IMR-90 (cell line): ENCODE measurements around the gene USP47. TPM values are rescaled to one million over a fixed set of nuclear protein-coding genes. Genes with fewer than 3 reads are reported as not detected.

Source experiments
- ATAC-seq: fragments of 200-7000 bp; cut with Tn5 transposase; 2 replicates; pipeline ENCODE4 v1.9.1; 2020; ENCODE audit warnings: low read depth, mild to moderate bottlenecking, moderate library complexity
- BruUV-seq: library from RNA; stranded (reverse); fragments of 400-500 nt; replicated peaks from 2 replicates; lab custom pipeline; 2021; lab: Mats Ljungman, UMichigan
- CTCF ChIA-PET: fragments of 300-600 bp; formaldehyde crosslinking; extraction: SDS; loops from one replicate; lab custom pipeline; 2021; ENCODE audit warnings: antibody characterized with exemption; lab: Yijun Ruan, JAX
- POLR2A ChIA-PET: fragments of 300-600 bp; sonication (Branson Sonifier 250); formaldehyde crosslinking; loops from one replicate; lab custom pipeline; 2022; ENCODE audit warnings: antibody characterized with exemption; ENCODE audit not compliant: unreplicated experiment; lab: Charles Lee
- DNase-seq: peaks from one replicate; pipeline ENCODE4 v3.0.0; 2013
- H2AFZ ChIP-seq: replicated peaks from 2 replicates; pipeline ENCODE3; 2013; ENCODE audit warnings: low read length, mild to moderate bottlenecking; ENCODE audit not compliant: poor library complexity
- H2AK5ac ChIP-seq: 2 replicates; pipeline ENCODE4 v1.6.1; 2013; ENCODE audit warnings: low read depth, low read length, inconsistent platforms
- H2AK9ac ChIP-seq: replicated peaks from 2 replicates; pipeline ENCODE3; 2013; ENCODE audit warnings: mild to moderate bottlenecking, low read depth, low read length, moderate library complexity; ENCODE audit not compliant: poor library complexity
- H2BK120ac ChIP-seq: 2 replicates; pipeline ENCODE4 v1.6.1; 2013; ENCODE audit warnings: low read depth, low read length, inconsistent platforms
- H2BK15ac ChIP-seq: 3 replicates; pipeline ENCODE4 v1.6.1; 2013; ENCODE audit warnings: low read depth, low read length, inconsistent platforms
- H2BK20ac ChIP-seq: 2 replicates; pipeline ENCODE4 v1.6.1; 2013; ENCODE audit warnings: low read depth, mild to moderate bottlenecking, inconsistent platforms, low read length, moderate library complexity
- H2BK5ac ChIP-seq: 2 replicates; pipeline ENCODE4 v1.6.1; 2013; ENCODE audit warnings: mild to moderate bottlenecking, low read depth, low read length, inconsistent platforms; ENCODE audit not compliant: poor library complexity, severe bottlenecking
- H3K14ac ChIP-seq: replicated peaks from 2 replicates; pipeline ENCODE4 v1.6.1; 2013; ENCODE audit warnings: low read depth, low read length, inconsistent platforms
- H3K18ac ChIP-seq: 2 replicates; pipeline ENCODE4 v1.6.1; 2013; ENCODE audit warnings: low read depth, low read length, control low read depth
- H3K23ac ChIP-seq: 2 replicates; pipeline ENCODE4 v1.6.1; 2013; ENCODE audit warnings: low read depth, low read length, inconsistent platforms
- H3K27ac ChIP-seq: 2 replicates; pipeline ENCODE4 v1.5.1; 2013; ENCODE audit warnings: mild to moderate bottlenecking, control low read depth, low read length; ENCODE audit not compliant: insufficient read depth
- H3K27me3 ChIP-seq: 2 replicates; pipeline ENCODE4 v1.6.1; 2013; ENCODE audit warnings: low read length; ENCODE audit not compliant: control insufficient read depth, insufficient read depth
- H3K36me3 ChIP-seq: 2 replicates; pipeline ENCODE4 v1.6.1; 2013; ENCODE audit warnings: low read length, mixed read lengths; ENCODE audit not compliant: control insufficient read depth, insufficient read depth
- H3K4ac ChIP-seq: 2 replicates; pipeline ENCODE4 v1.6.1; 2013; ENCODE audit warnings: low read depth, low read length, inconsistent platforms
- H3K4me1 ChIP-seq: 2 replicates; pipeline ENCODE4 v1.6.1; 2013; ENCODE audit warnings: low read length, mixed read lengths; ENCODE audit not compliant: control insufficient read depth, insufficient read depth
- H3K4me2 ChIP-seq: 2 replicates; pipeline ENCODE4 v1.6.1; 2013; ENCODE audit warnings: low read depth, mild to moderate bottlenecking, control low read depth, low read length, moderate library complexity
- H3K4me3 ChIP-seq: 2 replicates; pipeline ENCODE4 v1.5.1; 2013; ENCODE audit warnings: low read depth, mild to moderate bottlenecking, control low read depth, low read length, moderate library complexity; ENCODE audit not compliant: insufficient read depth
- H3K56ac ChIP-seq: 2 replicates; pipeline ENCODE4 v1.6.1; 2013; ENCODE audit warnings: low read length, inconsistent platforms; ENCODE audit not compliant: insufficient read depth; ENCODE audit errors: extremely low read depth
- H3K79me1 ChIP-seq, 2 experiments: 2 replicates each; pipeline ENCODE4 v1.6.1; 2013; ENCODE audit warnings: low read length in 2 of 2, inconsistent platforms in 1 of 2, low read depth in 1 of 2
- H3K9ac ChIP-seq: 2 replicates; pipeline ENCODE4 v1.6.1; 2013; ENCODE audit warnings: low read depth, low read length, control low read depth
- H3K9me1 ChIP-seq: 2 replicates; pipeline ENCODE4 v1.6.1; 2013; ENCODE audit warnings: low read length, inconsistent platforms; ENCODE audit not compliant: insufficient read depth
- H3K9me3 ChIP-seq: 2 replicates; pipeline ENCODE4 v1.6.1; 2013; ENCODE audit warnings: low read length; ENCODE audit not compliant: control insufficient read depth, insufficient read depth
- H4K20me1 ChIP-seq: 2 replicates; pipeline ENCODE4 v1.6.1; 2013; ENCODE audit warnings: low read length, inconsistent platforms; ENCODE audit not compliant: insufficient read depth
- H4K5ac ChIP-seq: 2 replicates; pipeline ENCODE4 v1.6.1; 2013; ENCODE audit warnings: mild to moderate bottlenecking, low read depth, low read length, control low read depth
- H4K8ac ChIP-seq, 2 experiments: 2 replicates each; pipeline ENCODE4 v1.6.1; 2013; ENCODE audit warnings: low read depth in 2 of 2, low read length in 2 of 2, control low read depth in 1 of 2, inconsistent platforms in 1 of 2
- H4K91ac ChIP-seq: 2 replicates; pipeline ENCODE4 v1.6.1; 2013; ENCODE audit warnings: low read depth, low read length, inconsistent platforms; ENCODE audit not compliant: insufficient read depth
- BHLHE40 ChIP-seq: fragments of 150-350 bp; IDR thresholded peaks from 2 replicates; pipeline ENCODE4 v1.6.1; 2016; ENCODE audit warnings: mild to moderate bottlenecking, low read depth, low read length
- CEBPB ChIP-seq: IDR thresholded peaks from 2 replicates; pipeline ENCODE4 v1.6.1; 2012; ENCODE audit warnings: low read depth, low read length, improper control_type of control experiment
- CHD1 ChIP-seq: IDR thresholded peaks from 2 replicates; pipeline ENCODE4 v1.6.1; 2012; ENCODE audit warnings: low read depth, low read length, improper control_type of control experiment
- MAZ ChIP-seq: IDR thresholded peaks from 2 replicates; pipeline ENCODE4 v1.6.1; 2012; ENCODE audit warnings: low read depth, mild to moderate bottlenecking, low read length, improper control_type of control experiment, moderate library complexity, borderline replicate concordance
- NFE2L2 ChIP-seq: fragments of 150-350 bp; IDR thresholded peaks from 2 replicates; pipeline ENCODE4 v1.6.1; 2016; ENCODE audit warnings: low read depth, mild to moderate bottlenecking, low read length
- WGBS, 2 experiments: methylation state at CpG; one replicate each; pipeline versions ENCODE4 v1.1.5 to v1.1.7; 2013; ENCODE audit warnings: missing lambda C conversion rate in 2 of 2; ENCODE audit not compliant: insufficient read length in 1 of 2; ENCODE audit errors: extremely low coverage in 2 of 2; 5-methylcytosine and 5-hydroxymethylcytosine counted together
- dilution Hi-C: fragments of 300-500 bp; cut with HindIII; formaldehyde crosslinking; loops from one replicate; pipeline ENCODE4 v1.14.3; 2018; ENCODE audit warnings: low sequenced_read_pairs; ENCODE audit not compliant: unreplicated experiment
- in situ Hi-C: fragments of 300-500 bp; cut with MboI; formaldehyde crosslinking; loops from 3 replicates; pipeline ENCODE4 v1.14.3; 2019; ENCODE audit warnings: low sequenced_read_pairs, inconsistent platforms, mixed read lengths
- intact Hi-C: fragments of 100-400 bp; cut with micrococcal nuclease; formaldehyde crosslinking; loops from 2 replicates; pipeline ENCODE4 v1.10.0; 2022
- polyA plus RNA-seq, 3 experiments: library from polyadenylated mRNA; depleted of rRNA; stranded (reverse); fragments of >200 nt; gene quantifications; 2 replicates each; pipeline ENCODE4 v1.2.3, GENCODE V29; 2012; ENCODE audit warnings: low replicate concordance in 1 of 3
- total RNA-seq: library from RNA; depleted of rRNA; stranded (reverse); fragments of >200 nt; gene quantifications from 2 replicates; pipeline ENCODE4 v1.2.3, GENCODE V29; 2012
- TF ChIP-seq, protein P1 (sequence below): fragments of 150-350 bp; IDR thresholded peaks from 2 replicates; pipeline ENCODE4 v1.6.1; 2017; ENCODE audit warnings: mild to moderate bottlenecking, antibody characterized with exemption, low read length, low read depth
- TF ChIP-seq, protein P2 (sequence below): fragments of 150-350 bp; IDR thresholded peaks from 2 replicates; pipeline ENCODE4 v1.6.1; 2016; ENCODE audit warnings: low read depth, mild to moderate bottlenecking, low read length, moderate library complexity, borderline replicate concordance

Gene USP47
- total and polyA plus RNA-seq, 2 of the 4 experiments (the other 2 are of a cell fraction), result 15.0 to 110 TPM

DNA sequence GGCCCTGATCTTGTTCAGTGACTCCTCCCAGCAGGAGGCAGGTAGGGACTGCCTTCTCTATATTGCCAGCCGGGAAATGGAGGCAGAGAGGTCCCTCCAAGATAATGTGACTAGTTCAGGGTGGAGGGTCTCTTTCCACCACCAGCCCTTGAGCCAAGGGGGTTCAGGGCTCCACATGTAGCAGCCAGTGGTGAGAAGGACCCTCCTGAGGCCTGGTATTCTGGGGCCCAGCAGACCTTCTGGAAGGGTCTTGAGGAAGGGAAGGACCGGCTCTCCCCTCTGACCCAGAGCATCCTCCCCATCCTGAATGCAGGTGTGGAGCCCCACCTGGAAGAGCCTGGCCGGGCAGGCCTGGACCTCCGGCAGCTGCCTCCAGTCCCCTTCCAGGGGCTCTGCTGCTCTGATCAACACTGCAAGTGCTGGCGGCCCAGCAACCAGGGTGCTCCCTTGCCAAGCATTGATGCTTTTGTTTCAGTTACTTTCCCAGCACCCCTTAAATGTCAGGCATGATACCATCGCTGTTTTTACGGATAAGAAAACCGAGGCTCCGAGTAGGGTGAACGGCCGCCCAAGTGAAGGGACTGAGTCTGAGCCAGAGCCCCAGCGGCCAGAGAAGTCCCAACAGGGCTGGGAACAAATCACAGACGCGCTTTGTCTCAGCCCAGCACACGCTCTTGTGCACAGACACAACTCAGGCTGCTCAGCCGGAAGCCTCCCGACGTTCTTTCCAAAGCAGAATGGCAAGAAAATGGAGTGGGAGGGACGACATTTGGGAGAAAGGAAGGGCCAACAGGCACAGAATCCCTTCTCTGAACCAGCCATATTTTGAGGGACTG lies 127.8 kb downstream of the USP47 start:
- peaks cover 20% of the 10 kb centered on the region for H3K4me1 ChIP-seq
- peaks cover 38 to 89% of the 10 kb centered on the region in 2 experiments for H3K79me1 ChIP-seq
- no peaks in the 10 kb centered on the region for H3K27me3 ChIP-seq
- peak overlapping the region; percentile 58; the same call in 1 of the 2 replicates for H3K4ac ChIP-seq
- dilution Hi-C loops (no loop called here), in situ Hi-C loops (no loop called here), intact Hi-C loops (no loop called here)
- H2BK15ac ChIP-seq, result no peak overlapping the region
- H4K8ac ChIP-seq, result no peak overlapping the region
- H3K4me3 ChIP-seq, result no peak overlapping the region
- WGBS, 2 experiments, result 91% methylated on average over 12 of the region's 19 CpGs; no CpG with 5 or more reads in 1 of the 2 experiments
- CTCF ChIA-PET, result no interaction called here
- peak overlapping the region; percentile 23 for H2AK5ac ChIP-seq
- peaks cover 35% of the 10 kb centered on the region for H3K9me1 ChIP-seq
- no peak overlapping the region for H4K91ac ChIP-seq
- no peak overlapping the region for H2BK20ac ChIP-seq
- no peak overlapping the region for H2AFZ ChIP-seq
- peaks cover 42% of the 10 kb centered on the region for H3K36me3 ChIP-seq
- 0 out of 2 replicates have a peak overlapping the region, but pooled peaks have one; percentile 8 for H3K23ac ChIP-seq
- no peak overlapping the region for H4K5ac ChIP-seq
- no peak overlapping the region for H2BK120ac ChIP-seq
- no peak overlapping the region for H3K14ac ChIP-seq
- no peak overlapping the region for H3K27ac ChIP-seq
- TF ChIP-seq, protein P1, sequence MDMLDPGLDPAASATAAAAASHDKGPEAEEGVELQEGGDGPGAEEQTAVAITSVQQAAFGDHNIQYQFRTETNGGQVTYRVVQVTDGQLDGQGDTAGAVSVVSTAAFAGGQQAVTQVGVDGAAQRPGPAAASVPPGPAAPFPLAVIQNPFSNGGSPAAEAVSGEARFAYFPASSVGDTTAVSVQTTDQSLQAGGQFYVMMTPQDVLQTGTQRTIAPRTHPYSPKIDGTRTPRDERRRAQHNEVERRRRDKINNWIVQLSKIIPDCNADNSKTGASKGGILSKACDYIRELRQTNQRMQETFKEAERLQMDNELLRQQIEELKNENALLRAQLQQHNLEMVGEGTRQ, result no peak
- TF ChIP-seq, protein P2, sequence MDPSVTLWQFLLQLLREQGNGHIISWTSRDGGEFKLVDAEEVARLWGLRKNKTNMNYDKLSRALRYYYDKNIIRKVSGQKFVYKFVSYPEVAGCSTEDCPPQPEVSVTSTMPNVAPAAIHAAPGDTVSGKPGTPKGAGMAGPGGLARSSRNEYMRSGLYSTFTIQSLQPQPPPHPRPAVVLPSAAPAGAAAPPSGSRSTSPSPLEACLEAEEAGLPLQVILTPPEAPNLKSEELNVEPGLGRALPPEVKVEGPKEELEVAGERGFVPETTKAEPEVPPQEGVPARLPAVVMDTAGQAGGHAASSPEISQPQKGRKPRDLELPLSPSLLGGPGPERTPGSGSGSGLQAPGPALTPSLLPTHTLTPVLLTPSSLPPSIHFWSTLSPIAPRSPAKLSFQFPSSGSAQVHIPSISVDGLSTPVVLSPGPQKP, result no peak
- TF ChIP-seq BHLHE40 (no peak), CEBPB (no peak), MAZ (no peak), NFE2L2 (no peak), CHD1 (no peak)
- H2BK5ac ChIP-seq, result no peak overlapping the region
- ATAC-seq (no peak), DNase-seq (no peak)
- no peak overlapping the region for H3K9ac ChIP-seq
- no TSS peak for BruUV-seq
- H3K4me2 ChIP-seq, result no peak overlapping the region
- no peak overlapping the region for H2AK9ac ChIP-seq
- peaks cover 13% of the 10 kb centered on the region; the same call in 1 of the 2 replicates for H4K20me1 ChIP-seq
- POLR2A ChIA-PET, result no interaction called here
- no peaks in the 10 kb centered on the region for H3K9me3 ChIP-seq
- H3K18ac ChIP-seq, result no peak overlapping the region
- H3K56ac ChIP-seq, result no peak overlapping the region
